ENCODE measurements around the gene SLAIN1.
"Not testable (repeated sequence)": the region's sequence is repeated elsewhere in the genome, so short reads cannot be mapped to it uniquely, and the experiment has no call there.

Gene SLAIN1

GRCh38 chr13:77697217-77698103, at the start of gene SLAIN1:
Gene SLAIN1, plus strand, starts transcription at chr13:77697687. Its CDS starts 227 bp downstream, at chr13:77697914.
- FAIRE-seq: no peak

- FAIRE-seq: no peak
Measured at GRCh38 chr13:77650409-77650808, 47.1 kb upstream of the SLAIN1 start.

- no peak for FAIRE-seq
Measured at GRCh38 chr13:77653301-77653700, 44.2 kb upstream of the SLAIN1 start.

- FAIRE-seq: not testable (repeated sequence)
Measured at GRCh38 chr13:77660016-77660415, 37.5 kb upstream of the SLAIN1 start.

GRCh38 chr13:77660841-77661250, 36.6 kb upstream of the SLAIN1 start:
- FAIRE-seq: no peak

GRCh38 chr13:77662301-77662700, 35.2 kb upstream of the SLAIN1 start:
- FAIRE-seq: not testable (repeated sequence)

GRCh38 chr13:77662831-77663230, 34.7 kb upstream of the SLAIN1 start:
- FAIRE-seq: not testable (repeated sequence)

GRCh38 chr13:77674852-77675251, 22.6 kb upstream of the SLAIN1 start:
- FAIRE-seq: no peak

- no peak for FAIRE-seq
Measured at GRCh38 chr13:77678691-77679235, 18.7 kb upstream of the SLAIN1 start.

GRCh38 chr13:77687799-77688198, 9.7 kb upstream of the SLAIN1 start:
- FAIRE-seq: no peak

GRCh38 chr13:77691871-77692270, 5.6 kb upstream of the SLAIN1 start:
- no peak for FAIRE-seq

GRCh38 chr13:77692746-77693448, 4.6 kb upstream of the SLAIN1 start:
- FAIRE-seq: peak; percentile 58

GRCh38 chr13:77693449-77693940, 4.0 kb upstream of the SLAIN1 start:
- no peak for FAIRE-seq

- peak; percentile 95 for FAIRE-seq
Measured at GRCh38 chr13:77696006-77696878, 1.2 kb upstream of the SLAIN1 start.

GRCh38 chr13:77696879-77697216, 639 bp upstream of the SLAIN1 start:
- FAIRE-seq: no peak

- no peak for FAIRE-seq
Measured at GRCh38 chr13:77698201-77699058, 943 bp downstream of the SLAIN1 start.

- no peak for FAIRE-seq
Measured at GRCh38 chr13:77699059-77699680, 1.7 kb downstream of the SLAIN1 start.

- FAIRE-seq: peak; percentile 93
Measured at GRCh38 chr13:77701305-77701704, 3.8 kb downstream of the SLAIN1 start.

GRCh38 chr13:77702366-77702765, 4.9 kb downstream of the SLAIN1 start:
- no peak for FAIRE-seq

- no peak for FAIRE-seq
Measured at GRCh38 chr13:77703408-77703807, 5.9 kb downstream of the SLAIN1 start.

- no peak for FAIRE-seq
Measured at GRCh38 chr13:77714119-77714755, 16.8 kb downstream of the SLAIN1 start.

All from islet of Langerhans (tissue), 1 donor.